GM19467 (cell line): Measurements from ENCODE around the gene PNPLA2.

Source experiments
- ATAC-seq: cut with Tn5 transposase; IDR thresholded peaks from one replicate; pipeline ENCODE4 v1.9.1; 2021; ENCODE audit warnings: mild to moderate bottlenecking, moderate library complexity; ENCODE audit not compliant: unreplicated experiment

Gene PNPLA2

DNA sequence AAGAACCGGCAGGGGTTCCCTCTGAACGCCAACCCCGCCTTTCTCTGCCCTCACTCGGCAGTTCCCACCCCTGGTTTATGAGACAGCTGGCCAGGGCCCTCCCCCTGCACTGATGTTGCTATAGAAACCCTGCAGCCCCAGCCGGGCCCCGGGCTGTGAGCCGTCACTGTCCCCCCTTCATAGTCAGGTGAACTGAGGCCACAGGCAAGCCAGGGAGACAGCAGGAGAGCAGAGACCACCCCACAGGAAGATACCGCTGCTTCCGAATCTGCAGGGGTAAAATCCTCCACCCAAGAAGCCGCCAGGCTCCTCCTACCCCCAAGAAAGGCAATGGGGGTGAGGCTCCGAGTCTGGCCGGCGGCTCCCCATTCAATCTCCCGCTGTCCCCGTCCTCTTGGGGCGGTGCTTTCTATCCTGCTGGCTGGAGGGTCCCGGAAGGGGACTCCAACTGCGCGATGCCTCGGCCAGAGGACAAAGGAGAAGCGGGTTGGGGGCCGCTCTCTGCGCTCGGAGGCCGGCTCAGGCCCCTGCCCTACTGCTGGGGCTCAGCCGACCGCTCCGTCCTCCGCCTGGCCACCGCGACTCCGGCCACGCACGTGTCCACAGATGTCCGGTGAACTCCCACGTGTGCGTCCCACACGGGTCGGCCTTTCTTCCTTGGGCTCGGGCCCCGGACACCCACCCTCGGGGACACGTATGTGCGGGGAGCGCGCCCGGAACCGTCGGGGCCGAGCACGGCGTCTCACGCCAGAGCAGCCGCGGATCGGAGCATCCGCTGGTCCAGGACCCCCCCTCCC, 21.2 kb upstream of the PNPLA2 start:
- peak; percentile 29 for ATAC-seq

DNA sequence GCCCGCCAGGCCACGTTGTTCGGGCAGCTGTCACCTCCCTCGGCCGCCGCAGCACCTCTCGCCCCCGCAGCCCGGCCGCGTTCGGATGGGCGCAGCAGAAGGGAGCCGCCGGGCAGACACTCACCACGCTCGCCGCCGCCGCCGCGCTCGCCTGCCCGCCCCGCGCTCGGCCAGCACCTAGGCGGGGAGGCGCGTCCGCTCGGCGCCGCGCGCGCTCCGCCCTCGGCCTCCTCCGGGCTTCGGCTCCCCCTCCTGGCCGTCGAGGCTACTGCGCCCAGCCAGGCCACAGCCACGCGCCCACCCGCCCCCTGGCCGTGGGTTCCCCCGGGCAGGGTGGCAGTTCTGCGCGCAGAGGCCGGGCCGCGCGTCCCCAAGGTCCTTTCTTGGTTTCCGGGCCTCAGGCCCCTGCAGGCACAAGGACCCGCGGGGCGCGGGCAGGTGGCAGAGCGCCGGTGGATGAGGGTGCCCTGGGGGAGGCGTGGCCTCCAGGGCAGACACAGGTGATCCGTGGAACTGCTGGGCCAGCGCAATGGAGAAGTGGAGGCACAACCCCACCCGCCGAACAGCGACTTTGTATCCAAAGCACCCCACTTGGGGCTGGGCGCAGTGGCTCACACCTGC, 20.5 kb upstream of the PNPLA2 start, which contains the start of gene SLC25A22:
Gene SLC25A22, minus strand, starts transcription at position 189 of the 621 bp plus-strand sequence. CDS start 3,275 bp downstream, outside the sequence.
- peak; percentile 52 for ATAC-seq

DNA sequence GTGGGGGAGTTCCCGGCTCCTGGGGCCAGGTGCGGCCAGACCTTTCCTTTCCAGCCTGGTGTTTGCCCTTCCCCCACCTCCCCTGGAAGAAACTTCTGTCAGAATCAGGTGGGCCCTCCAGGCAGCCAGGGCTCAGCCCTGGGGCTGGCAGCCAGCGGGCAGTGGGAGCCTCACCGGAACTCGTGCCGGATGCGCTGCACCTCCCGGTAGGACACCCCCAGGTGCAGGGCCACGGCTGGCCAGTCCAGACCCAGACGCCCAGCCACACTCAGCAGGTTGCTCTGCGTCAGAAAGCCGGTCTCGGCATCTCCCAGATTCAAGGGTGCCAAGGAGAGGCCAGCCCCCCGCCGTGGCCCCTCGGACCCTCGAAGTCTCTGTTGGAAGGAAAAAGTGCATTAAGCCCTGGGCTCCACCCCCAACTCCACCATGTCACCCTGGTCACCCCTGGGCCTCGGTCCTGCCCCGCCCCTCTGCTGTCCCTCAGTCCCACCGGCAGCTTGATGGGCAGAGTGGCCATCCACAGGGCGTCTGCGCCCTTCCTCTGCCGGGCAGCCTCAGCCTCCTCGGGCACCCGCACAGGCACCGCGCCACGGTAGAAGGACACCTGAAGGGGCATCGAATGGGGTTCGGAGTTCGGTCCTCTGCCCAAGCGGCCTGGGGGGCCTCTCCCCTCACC, 18.9 kb upstream of the PNPLA2 start:
- ATAC-seq, result no peak

DNA sequence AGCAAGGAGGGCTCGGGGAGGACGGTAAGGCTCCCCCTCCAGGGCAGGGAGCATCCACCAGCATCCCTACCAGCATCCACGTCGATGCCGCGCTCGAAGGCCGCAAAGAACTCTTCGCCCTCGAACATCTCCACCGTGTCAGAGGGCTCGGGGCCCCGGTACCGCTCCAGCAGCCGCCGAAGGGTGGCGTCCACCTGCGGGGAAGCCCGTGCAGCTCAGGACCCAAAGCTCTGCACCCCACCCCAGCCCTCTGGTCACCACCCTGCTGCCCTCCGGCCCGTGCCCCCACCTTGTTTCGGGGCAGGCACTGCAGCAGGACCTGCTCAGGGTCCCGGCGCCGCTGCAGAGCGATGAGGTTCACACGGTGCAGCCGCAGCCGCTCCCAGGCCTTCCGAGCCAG, 18.2 kb upstream of the PNPLA2 start:
- no peak for ATAC-seq

DNA sequence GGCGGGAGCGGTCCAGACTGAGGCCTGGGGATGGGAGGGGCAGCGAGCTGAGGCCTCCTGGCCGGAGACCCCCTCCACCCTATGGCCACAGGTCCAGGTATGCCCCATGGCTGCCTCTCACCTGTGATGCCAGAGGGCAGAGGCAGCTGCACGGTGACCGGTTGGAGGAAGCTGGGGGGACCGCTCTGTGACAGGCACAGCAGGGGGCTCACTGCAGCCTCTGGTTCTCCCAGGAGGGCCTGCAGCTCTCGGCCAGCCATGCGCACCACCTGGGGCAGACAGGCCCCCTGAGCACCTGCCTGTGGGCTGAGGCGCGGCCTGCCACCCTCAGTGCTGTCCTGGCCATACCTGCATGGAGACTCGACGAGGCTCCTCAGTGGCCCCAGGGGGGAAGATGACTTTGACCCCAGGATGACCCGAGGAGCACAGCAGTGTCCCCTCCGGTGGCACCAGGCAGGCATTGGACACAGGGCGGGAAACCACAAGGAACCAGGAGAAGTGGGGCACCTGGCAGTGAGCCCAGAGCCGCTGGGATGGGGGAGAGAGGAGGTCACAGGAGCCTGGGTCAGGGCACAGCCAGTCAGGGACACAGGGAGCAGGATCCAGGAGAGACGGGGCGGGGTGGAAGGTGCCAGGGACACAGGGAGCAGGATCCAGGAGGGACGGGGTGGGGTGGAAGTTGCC, 17.5 kb upstream of the PNPLA2 start:
- ATAC-seq, result no peak

DNA sequence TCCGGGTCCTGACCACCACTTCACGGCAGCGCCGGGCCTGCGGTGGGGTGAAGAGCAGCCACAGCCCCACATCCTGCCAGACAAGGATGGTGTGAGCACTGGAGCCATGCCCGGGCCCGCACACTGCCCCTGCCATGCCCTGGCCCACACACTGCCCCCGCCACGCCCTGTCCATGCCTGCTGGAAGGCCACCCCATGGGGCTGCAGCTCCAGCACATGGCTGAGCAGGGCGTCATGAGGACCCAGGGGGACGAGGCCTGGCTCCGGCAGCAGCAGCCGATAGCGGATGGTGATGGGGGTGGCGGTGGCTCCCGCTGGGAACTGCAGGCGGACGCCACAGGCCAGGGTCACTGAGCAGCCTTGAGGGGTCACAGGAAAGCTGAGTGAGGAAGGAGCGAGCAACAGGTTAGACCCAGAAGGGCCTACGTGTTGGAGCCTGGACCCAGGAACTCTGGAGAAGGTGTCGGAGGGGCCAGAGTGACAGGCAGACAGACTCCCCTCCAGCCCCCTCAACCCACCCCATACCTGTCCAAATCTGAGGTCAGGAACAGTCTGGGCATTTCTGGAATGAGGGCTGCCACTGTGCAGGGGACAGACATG, 16.6 kb upstream of the PNPLA2 start:
- no peak for ATAC-seq

DNA sequence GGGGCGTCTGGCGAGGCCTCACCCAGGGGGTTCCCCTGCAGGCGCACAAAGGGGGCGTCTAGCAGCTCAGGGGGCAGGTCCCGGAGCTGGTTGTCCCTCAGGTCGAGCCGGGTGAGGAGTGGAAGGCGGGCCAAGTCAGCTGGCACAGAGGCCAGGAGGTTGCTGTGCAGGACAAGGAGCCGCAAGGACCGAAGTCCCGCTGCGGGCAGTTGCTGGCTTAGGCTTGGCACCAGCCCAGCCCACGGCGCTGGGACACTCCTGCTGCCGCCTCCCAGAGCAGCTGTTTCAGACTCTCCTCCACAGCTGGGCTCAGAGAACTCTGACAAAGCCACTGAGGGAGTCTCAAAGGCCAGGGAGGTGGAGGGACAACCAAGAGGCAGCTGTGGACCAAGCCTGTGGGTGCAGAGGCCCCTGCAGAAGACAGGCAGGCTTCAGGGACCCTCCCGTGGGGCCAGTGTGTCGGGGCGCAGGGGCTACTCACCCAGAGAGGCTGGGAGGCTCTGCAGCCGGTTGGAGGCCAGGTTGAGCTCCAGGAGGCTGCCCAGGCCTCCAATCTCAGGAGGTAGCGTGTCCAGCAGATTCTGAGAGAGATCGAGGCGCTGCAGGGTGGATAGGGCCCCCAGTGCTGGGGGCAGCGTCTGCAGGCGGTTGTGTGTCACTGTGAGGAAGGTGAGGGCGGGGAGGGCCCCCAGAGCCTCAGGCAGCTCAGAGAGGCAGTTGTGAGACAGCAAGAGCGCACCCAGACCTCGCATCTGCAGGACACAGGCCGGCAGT, 15.8 kb upstream of the PNPLA2 start:
- ATAC-seq, result no peak

DNA sequence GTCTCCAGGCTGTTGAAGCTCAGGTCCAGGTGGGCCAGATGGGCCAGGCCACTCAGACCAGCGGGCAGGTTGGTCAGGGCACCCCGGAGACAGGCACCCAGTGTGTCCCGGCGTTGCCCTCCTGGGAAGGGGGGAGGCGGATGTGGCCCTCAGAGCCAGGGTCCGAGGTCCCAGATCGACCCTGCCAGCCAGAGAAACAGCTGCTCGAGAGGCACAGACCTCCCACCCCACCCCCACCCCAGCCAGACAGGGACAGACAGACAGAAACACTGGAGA, 15.3 kb upstream of the PNPLA2 start:
- ATAC-seq, result no peak

DNA sequence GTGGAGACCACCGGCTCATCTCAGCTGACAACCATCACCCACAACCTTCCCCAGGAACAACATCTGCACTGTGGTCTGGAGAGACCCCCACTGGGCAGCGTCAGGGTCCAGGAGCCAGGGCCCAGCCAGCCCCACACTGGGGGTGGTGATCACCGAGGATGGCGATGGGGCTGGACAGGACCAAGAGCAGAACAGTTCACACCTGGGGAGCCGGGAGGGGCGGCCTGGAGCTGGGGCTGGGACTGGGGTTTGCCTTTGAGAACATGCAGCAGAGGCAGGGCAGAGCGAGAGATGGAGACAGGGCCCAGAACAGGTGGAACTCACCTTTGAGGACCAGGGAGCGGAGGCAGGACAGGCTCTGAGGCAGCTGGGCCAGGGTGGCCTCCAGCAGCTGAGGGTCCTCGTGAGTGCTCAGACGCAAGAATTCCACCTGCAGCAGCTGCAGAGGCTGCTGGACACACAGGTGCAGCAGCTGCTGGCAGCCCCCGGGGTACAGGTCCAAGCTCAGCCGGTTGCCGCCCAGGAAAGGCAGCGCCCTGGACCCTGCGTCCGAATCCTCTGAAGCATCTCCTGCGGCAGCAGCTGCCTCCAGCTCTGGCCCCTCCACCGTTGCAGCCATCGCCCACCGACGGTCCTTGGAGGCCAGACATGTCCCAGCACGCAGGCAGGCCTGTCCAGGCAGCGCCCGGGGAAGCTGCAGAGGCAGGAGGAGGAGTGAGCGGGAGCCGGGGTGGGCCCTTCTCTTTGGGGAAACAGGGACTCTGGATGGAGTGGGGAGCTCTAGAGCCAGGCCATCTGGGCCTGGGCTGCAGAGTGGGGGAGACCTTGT, 14.7 kb upstream of the PNPLA2 start:
- ATAC-seq, result no peak

DNA sequence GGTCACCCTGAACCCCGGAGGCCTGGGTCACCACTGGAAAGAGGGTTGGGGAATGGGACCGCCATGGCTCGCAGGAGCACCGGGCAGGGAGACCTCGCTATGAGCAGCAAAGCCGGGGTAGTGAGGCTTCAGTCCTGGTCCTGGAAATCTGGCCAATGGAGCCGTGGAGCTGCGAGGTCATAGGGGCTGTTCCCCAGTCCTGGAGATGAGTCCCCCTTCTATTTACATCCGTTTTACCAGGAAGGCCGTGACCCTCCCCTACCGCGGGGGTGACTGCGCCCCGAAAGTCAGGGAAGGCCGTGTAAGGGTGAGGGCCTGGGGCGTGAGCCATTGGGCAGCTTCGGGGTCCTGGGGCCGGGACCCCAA, 14.1 kb upstream of the PNPLA2 start:
- no peak for ATAC-seq

DNA sequence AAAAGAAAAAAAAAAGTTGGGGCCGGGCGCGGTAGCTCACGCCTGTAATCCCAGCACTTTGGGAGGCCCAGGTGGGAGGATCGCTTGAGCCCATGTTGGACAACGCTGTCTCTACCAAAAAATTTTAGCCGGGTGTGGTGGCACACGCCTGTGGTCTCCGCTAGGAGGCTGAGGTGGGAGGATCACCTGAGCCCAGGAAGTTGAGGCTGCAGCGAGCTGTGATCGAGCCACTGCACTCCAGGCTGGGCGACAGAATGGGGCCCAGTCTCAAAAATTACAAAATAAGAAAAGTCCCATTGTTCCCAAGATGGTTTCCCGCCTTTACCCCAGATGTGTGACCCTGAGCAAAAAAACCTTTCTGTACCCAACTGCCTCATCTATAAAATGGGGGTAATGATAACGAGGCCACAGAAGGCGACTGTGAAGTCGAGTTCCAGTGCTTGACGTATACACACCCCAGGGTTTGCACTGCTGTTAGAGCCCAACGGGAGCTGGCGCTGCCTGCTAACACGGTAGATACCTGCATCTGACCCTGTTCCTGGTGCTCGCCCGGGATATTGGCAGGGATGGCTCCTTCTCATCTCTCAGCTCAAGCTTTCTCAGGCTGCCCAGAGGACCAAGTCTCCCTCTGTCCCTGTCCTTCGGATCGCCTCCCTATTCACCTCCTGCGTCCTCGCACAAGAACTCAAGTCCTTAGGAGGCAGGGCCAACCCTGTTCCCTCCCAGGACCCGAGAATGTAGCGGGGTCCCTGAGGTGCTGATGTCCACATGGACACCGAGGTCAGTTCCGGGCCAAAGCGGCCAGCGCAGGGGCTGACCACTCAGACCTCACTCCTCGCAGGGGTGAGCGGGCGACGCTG, 10.1 kb upstream of the PNPLA2 start:
- no peak for ATAC-seq

DNA sequence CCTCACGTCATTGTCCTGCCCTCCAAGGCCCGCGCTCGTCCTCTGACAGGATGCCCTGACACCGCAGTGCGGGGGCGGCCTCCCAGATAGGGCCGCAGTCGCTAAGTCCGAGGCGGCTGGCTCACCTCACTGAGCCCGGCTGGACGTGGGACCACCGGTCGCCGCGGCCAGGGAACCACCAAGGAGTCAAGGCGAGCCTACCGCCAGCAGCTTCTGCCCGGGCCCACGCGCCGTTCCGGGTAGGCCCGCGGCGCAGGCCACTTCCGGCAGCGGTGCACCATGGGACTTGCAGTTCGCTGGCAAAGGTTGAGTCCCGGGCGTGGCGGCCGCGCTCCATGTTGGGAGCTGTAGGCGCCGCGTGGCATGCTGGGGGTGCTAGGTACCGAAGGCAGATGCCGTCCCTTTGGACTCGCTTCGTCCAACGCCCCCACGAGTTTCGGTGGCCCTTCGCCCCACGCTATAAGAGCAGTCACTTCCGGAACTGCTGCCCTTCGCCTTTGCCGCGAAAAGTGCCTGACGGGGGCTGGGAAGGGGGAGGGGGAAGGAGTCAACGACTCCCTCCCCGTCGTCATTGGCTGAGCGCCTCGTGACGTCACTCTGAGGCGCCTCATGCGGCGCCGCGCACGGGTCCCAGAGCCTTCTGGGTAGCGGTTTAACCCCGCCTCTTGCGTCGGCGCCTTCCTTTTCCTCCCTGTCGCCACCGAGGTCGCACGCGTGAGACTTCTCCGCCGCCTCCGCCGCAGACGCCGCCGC, 9.3 kb upstream of the PNPLA2 start, which contains the start of gene RPLP2:
Gene RPLP2, plus strand, starts transcription at position 681 of the 753 bp plus-strand sequence. CDS start 268 bp downstream, outside the sequence.
- ATAC-seq, result peak; percentile 59

DNA sequence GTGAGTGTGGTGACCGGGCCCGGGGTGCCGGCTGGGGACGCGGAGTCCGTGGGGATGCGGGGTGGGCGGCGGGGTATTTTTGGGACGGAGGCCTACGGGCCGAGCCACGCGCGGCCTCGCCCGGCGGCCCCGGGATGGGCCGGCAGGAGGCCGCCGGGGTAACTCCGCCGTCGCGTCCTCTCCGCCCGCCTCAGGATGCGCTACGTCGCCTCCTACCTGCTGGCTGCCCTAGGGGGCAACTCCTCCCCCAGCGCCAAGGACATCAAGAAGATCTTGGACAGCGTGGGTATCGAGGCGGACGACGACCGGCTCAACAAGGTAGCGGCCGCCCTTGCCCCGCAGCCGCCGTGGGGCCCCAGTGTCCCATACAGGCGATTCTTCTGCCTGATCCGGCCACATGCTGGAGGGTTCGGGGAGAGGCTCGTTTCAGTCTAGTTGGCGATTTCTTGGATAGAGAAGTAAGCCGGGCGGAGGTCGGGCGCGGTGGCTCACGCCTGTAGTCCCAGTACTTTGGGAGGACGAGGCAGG, 8.6 kb upstream of the PNPLA2 start:
- ATAC-seq, result peak; percentile 6

DNA sequence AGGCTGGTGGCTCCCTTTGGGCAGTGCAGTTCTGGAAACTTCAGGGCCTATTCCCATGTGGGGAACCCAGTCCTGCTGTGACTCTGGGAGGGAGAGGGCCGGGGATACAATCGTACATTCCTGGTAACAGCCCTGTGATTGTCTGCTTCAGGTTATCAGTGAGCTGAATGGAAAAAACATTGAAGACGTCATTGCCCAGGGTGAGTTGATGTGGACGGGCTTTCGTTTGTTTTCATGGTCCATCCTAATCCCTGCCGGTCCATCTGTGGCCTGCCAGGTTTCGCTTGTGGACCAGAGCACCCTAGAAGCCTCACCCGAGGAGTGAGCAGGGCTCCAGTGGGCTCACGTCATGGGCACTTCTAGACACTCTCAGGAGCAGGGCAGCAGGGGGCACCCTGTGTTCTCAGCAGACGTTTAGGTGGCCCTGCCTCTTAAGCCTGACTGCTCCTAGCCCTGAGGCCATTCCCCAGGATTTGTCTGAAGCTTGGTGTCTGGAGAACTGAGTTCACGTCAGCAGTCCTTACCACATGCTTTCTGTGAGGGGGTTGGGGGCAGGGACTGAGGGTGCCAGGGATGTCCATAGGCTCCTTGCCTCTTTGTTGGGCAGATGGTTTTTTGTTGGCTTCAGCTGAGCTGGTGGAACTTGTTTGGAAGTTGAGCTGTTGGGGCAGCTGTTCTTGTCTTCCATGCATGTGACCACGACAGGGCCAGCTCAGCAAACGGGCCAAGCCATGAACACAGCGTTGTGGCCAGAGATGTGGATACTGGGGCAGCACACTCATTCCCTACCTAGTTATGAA, 7.1 kb upstream of the PNPLA2 start:
- no peak for ATAC-seq

DNA sequence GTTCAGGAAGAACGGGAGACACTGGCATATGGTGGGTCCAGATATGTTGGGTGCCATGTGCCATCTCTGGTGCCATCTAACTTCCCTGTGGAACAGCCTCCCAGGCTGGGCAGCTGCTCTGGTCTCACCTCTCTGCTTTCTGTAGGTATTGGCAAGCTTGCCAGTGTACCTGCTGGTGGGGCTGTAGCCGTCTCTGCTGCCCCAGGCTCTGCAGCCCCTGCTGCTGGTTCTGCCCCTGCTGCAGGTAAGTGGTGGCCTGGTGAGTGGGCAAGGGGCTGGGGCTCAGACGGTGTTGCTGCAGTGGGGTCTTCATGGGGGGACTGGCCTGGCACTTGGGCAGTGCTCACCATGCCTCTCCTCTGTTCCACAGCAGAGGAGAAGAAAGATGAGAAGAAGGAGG, 6.3 kb upstream of the PNPLA2 start:
- ATAC-seq, result no peak

DNA sequence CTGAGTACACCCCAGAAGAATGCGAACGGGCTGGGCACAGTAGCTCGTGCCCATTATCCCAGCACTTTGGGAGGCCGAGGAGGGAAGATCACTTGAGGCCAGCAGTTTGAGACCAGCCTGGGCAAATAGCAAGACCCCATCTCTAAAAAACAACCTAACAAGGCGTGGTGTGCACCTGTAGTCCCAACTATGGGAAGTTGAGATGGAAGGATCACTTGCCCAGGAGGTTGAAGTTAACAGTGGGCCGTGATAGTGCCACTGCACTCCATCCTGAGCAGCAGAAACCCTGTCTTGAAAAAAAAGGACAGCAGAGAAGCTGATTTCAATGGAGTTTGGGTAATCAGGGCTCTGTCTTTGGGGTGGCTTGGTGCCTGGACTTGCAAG, 5.7 kb upstream of the PNPLA2 start:
- ATAC-seq, result no peak
